Parathyroid adenoma (tissue), 2 donors: ENCODE results near the gene ZNF805.

Experiments
- H2AFZ ChIP-seq: fragments of 300-600 bp; sonication (generic); one replicate; pipeline ENCODE4 v1.7.0; 2017; ENCODE audit warnings: antibody characterized with exemption, mild to moderate bottlenecking
- H3K27ac ChIP-seq: fragments of 300-600 bp; sonication (generic); one replicate; pipeline ENCODE4 v1.7.0; 2017
- H3K27me3 ChIP-seq: fragments of 300-600 bp; sonication (generic); one replicate; pipeline ENCODE4 v1.7.0; 2017; ENCODE audit warnings: low read length; ENCODE audit not compliant: control insufficient read depth, insufficient read depth
- H3K36me3 ChIP-seq: fragments of 300-600 bp; sonication (generic); one replicate; pipeline ENCODE4 v1.7.0; 2017; ENCODE audit warnings: low read length; ENCODE audit not compliant: control insufficient read depth, insufficient read depth
- H3K4me1 ChIP-seq: fragments of 300-600 bp; sonication (generic); one replicate; pipeline ENCODE4 v1.7.0; 2017; ENCODE audit warnings: control low read depth
- H3K4me2 ChIP-seq: fragments of 300-600 bp; sonication (generic); one replicate; pipeline ENCODE4 v1.7.0; 2017; ENCODE audit warnings: low read length
- H3K4me3 ChIP-seq: fragments of 300-600 bp; sonication (generic); one replicate; pipeline ENCODE4 v1.7.0; 2017; ENCODE audit warnings: low read depth, low read length
- H3K79me2 ChIP-seq: fragments of 300-600 bp; sonication (generic); one replicate; pipeline ENCODE4 v1.7.0; 2017; ENCODE audit warnings: control low read depth
- H3K9ac ChIP-seq: fragments of 300-600 bp; sonication (generic); one replicate; pipeline ENCODE4 v1.7.0; 2017; ENCODE audit warnings: mild to moderate bottlenecking
- H3K9me3 ChIP-seq: fragments of 300-600 bp; sonication (generic); one replicate; pipeline ENCODE4 v1.7.0; 2017; ENCODE audit warnings: low read length; ENCODE audit not compliant: control insufficient read depth
- TF ChIP-seq, protein P1 (sequence below): fragments of 300-600 bp; sonication (generic); IDR thresholded peaks from one replicate; pipeline ENCODE4 v1.7.0; 2017; ENCODE audit warnings: antibody characterized with exemption, mild to moderate bottlenecking
- donor health status: primary hyperparathyroidism.

Gene ZNF805

DNA sequence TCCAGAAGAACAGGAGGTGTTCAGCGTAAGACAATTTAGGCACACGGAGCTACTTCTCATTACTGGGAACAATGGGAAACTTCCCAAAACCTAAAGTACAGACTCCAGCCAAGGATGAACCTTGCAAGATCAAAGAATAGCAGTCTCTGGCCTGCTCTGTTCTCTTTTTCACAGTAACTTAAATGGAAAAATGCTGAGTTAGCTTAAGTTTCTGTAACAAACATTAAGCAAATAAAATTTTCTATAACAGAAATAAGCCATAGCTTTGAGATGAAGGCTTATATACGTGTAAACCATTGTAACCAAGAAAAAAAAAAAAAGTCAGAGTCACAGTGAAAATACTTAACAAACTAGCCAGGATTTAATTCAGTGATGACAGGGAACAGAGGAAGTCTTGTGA, 21.6 kb downstream of the ZNF805 start:
- Histone ChIP-seq H3K4me3 (no peak overlapping the region), H3K9ac (no peak overlapping the region), H3K36me3 (no peaks in the 10 kb centered on the region), H3K27ac (no peak overlapping the region), H3K27me3 (no peaks in the 10 kb centered on the region), H3K79me2 (peaks cover 2% of the 10 kb centered on the region), H3K4me2 (no peak overlapping the region), H2AFZ (no peak overlapping the region), H3K9me3 (no peaks in the 10 kb centered on the region), H3K4me1 (no peaks in the 10 kb centered on the region)
- TF ChIP-seq, protein P1, sequence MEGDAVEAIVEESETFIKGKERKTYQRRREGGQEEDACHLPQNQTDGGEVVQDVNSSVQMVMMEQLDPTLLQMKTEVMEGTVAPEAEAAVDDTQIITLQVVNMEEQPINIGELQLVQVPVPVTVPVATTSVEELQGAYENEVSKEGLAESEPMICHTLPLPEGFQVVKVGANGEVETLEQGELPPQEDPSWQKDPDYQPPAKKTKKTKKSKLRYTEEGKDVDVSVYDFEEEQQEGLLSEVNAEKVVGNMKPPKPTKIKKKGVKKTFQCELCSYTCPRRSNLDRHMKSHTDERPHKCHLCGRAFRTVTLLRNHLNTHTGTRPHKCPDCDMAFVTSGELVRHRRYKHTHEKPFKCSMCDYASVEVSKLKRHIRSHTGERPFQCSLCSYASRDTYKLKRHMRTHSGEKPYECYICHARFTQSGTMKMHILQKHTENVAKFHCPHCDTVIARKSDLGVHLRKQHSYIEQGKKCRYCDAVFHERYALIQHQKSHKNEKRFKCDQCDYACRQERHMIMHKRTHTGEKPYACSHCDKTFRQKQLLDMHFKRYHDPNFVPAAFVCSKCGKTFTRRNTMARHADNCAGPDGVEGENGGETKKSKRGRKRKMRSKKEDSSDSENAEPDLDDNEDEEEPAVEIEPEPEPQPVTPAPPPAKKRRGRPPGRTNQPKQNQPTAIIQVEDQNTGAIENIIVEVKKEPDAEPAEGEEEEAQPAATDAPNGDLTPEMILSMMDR: no peak

DNA sequence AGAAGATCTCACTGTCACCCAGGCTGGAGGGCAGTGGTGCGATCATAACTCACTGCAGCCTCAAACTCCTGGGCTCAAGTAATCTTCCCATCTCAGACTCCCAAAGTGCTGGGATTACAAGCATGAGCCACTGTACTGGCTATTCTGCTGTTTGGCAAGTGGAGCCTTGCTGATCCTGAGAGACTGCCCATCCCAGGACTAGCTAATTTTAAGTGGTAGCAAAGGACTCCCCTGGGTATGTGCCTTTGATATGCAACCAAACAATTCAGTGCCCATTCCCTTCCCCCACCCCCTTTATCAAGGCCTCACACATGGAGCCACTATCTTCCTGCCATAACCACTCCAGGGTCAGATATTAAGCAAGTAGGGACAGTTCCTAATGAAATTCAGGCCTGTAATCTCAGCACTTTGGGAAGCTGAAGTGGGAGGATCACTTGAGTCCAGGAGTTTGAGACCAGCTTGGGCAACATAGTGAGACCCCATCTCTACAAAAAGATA, 22.9 kb downstream of the ZNF805 start:
- H3K4me3 ChIP-seq: no peak overlapping the region
- TF ChIP-seq, protein P1: no peak
- no peaks in the 10 kb centered on the region for H3K9me3 ChIP-seq

DNA sequence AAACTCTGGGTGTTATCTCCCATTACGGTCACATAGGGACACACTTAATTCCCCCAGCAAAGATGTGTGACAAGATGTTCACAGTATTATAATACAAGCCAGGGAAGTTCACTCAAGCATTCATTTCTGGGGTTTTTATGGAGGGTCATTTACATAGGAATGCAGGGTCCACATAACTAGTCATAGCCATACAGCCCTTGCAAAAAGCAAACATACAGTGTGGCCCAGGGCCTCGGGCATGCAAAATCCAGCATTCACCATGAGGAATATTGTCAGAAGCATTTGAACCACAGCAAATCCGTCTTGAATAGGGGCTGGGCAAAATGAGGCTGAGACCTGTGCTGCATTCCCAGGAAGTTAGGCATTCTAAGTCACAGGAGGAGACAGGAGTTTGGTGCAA, 26.9 kb downstream of the ZNF805 start:
- Histone ChIP-seq H3K4me3 (no peak overlapping the region), H3K27me3 (no peaks in the 10 kb centered on the region), H3K9me3 (no peaks in the 10 kb centered on the region), H2AFZ (no peak overlapping the region), H3K4me2 (no peak overlapping the region), H3K79me2 (peaks cover 2% of the 10 kb centered on the region), H3K9ac (no peak overlapping the region), H3K27ac (no peak overlapping the region), H3K36me3 (no peaks in the 10 kb centered on the region), H3K4me1 (no peaks in the 10 kb centered on the region)
- TF ChIP-seq, protein P1: no peak

More for the DNA sequence above, 22.9 kb downstream of the ZNF805 start:
- no peak overlapping the region for H2AFZ ChIP-seq
- H3K79me2 ChIP-seq: peaks cover 2% of the 10 kb centered on the region
- no peak overlapping the region for H3K4me2 ChIP-seq
- no peaks in the 10 kb centered on the region for H3K27me3 ChIP-seq
- H3K9ac ChIP-seq: no peak overlapping the region
- H3K36me3 ChIP-seq: no peaks in the 10 kb centered on the region
- H3K27ac ChIP-seq: no peak overlapping the region
- H3K4me1 ChIP-seq: no peaks in the 10 kb centered on the region

DNA sequence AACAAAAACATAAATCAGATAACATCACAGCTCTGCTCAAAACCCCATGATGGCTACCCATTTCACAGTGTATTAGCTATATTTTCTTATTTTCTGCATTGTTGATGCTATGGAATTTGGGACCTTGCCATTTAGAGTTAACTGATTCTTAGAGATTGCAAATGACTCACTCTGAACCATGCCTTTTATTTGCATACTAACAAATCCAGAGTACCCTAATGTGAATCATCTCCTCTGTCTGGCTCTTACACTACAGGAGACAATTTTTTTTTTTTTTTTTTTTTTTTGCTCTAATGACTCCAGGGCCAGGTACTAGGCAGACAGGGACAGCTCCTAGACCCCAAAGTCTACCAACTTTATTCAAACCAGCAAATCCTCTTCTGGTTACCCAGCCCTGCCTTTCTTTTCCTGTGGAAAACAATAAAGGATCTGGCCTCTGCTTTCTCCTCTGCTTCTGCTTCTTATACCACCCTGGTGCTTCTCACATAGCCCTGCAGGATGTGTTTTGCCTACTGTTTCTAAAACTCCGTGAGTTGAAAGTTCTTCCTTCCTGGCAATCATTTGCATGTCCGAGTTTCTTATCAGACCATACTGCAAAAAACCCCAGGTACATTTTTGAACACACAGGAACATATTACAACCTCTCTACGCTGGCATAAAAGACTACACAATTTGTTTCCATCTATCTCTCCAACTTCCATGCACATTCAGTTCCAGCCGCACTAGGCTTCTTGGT, 29.3 kb downstream of the ZNF805 start:
- Histone ChIP-seq H3K4me3 (no peak overlapping the region), H3K9ac (no peak overlapping the region), H3K4me1 (no peaks in the 10 kb centered on the region), H3K4me2 (no peak overlapping the region), H3K27me3 (no peaks in the 10 kb centered on the region), H3K27ac (no peak overlapping the region), H2AFZ (no peak overlapping the region), H3K79me2 (no peaks in the 10 kb centered on the region), H3K36me3 (no peaks in the 10 kb centered on the region), H3K9me3 (no peaks in the 10 kb centered on the region)
- TF ChIP-seq, protein P1: no peak

DNA sequence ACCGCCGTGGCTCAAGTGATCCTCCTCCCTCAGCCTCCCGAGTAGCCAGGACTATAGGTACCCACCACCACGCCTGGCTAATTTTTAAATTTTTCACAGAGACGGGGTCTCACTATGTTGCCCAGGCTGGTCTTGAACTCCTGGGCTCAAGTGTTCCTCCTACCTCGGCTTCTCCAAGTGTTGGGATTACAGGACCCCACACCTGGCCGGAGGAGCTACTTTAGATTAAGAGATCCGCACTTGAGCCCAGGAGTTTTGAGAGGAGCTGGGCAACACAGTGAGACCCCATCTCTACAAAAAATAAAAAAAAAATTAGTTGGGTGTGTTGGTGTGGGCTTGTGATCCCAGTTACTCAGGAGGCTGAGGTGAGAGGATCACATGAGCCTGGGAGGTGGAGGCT, 30.8 kb downstream of the ZNF805 start:
- TF ChIP-seq, protein P1: no peak
- H3K79me2 ChIP-seq: no peaks in the 10 kb centered on the region
- no peak overlapping the region for H3K4me2 ChIP-seq
- H3K4me3 ChIP-seq: no peak overlapping the region
- no peak overlapping the region for H2AFZ ChIP-seq
- H3K4me1 ChIP-seq: no peaks in the 10 kb centered on the region
- H3K9ac ChIP-seq: no peak overlapping the region
- H3K9me3 ChIP-seq: no peaks in the 10 kb centered on the region
- H3K36me3 ChIP-seq: no peaks in the 10 kb centered on the region
- no peak overlapping the region for H3K27ac ChIP-seq
- no peaks in the 10 kb centered on the region for H3K27me3 ChIP-seq
